CD4-positive, alpha-beta T cell treated with Interleukin-10 for 1 hour (primary cell): ENCODE measurements around the gene PLA2G12B.
"Not testable (repeated sequence)": the region's sequence is repeated elsewhere in the genome, so short reads cannot be mapped to it uniquely, and the experiment has no call there.

ENCODE experiments used
- DNase-seq: peaks from one replicate; pipeline ENCODE4 v3.0.0-alpha.2; 2020

PLA2G12B gene

GRCh38 chr10:72954596-72955554, at the start of gene PLA2G12B:
TSS of gene PLA2G12B (minus strand) at chr10:72954806. CDS start at chr10:72954685, 121 bp downstream.
- DNase-seq = no peak

GRCh38 chr10:73003822-73004221, 49.2 kb upstream of the PLA2G12B start:
- no peak for DNase-seq

GRCh38 chr10:73000973-73001372, 46.4 kb upstream of the PLA2G12B start:
- DNase-seq = no peak

GRCh38 chr10:72997099-72997498, 42.5 kb upstream of the PLA2G12B start:
- DNase-seq = no peak

- not testable (repeated sequence) for DNase-seq
Measured at GRCh38 chr10:72995459-72995858, 40.9 kb upstream of the PLA2G12B start.

GRCh38 chr10:72989771-72990170, 35.2 kb upstream of the PLA2G12B start:
- not testable (repeated sequence) for DNase-seq

GRCh38 chr10:72984618-72985017, 30.0 kb upstream of the PLA2G12B start:
- not testable (repeated sequence) for DNase-seq

- DNase-seq = no peak
Measured at GRCh38 chr10:72981882-72982529, 27.4 kb upstream of the PLA2G12B start.

- no peak for DNase-seq
Measured at GRCh38 chr10:72981028-72981881, 26.6 kb upstream of the PLA2G12B start.

- DNase-seq = no peak
Measured at GRCh38 chr10:72980348-72980747, 25.7 kb upstream of the PLA2G12B start.

- no peak for DNase-seq
Measured at GRCh38 chr10:72979709-72980108, 25.1 kb upstream of the PLA2G12B start.

GRCh38 chr10:72976886-72977285, 22.3 kb upstream of the PLA2G12B start:
- no peak for DNase-seq

GRCh38 chr10:72956001-72956400, 1.4 kb upstream of the PLA2G12B start:
- DNase-seq = no peak

GRCh38 chr10:72954230-72954595, 393 bp downstream of the PLA2G12B start:
- DNase-seq = no peak

- no peak for DNase-seq
Measured at GRCh38 chr10:72953687-72954086, 919 bp downstream of the PLA2G12B start.

GRCh38 chr10:72952642-72953158, 1.9 kb downstream of the PLA2G12B start:
- no peak for DNase-seq

- no peak for DNase-seq
Measured at GRCh38 chr10:72952189-72952588, 2.4 kb downstream of the PLA2G12B start.

- no peak for DNase-seq
Measured at GRCh38 chr10:72951760-72952159, 2.8 kb downstream of the PLA2G12B start.

- no peak for DNase-seq
Measured at GRCh38 chr10:72948762-72949161, 5.8 kb downstream of the PLA2G12B start.

GRCh38 chr10:72946963-72947362, 7.6 kb downstream of the PLA2G12B start:
- no peak for DNase-seq

- DNase-seq = no peak
Measured at GRCh38 chr10:72943498-72944234, 10.9 kb downstream of the PLA2G12B start.

GRCh38 chr10:72935361-72935760, 19.2 kb downstream of the PLA2G12B start:
- no peak for DNase-seq
